ENCODE results near the gene RAD51.

Gene RAD51

DNA sequence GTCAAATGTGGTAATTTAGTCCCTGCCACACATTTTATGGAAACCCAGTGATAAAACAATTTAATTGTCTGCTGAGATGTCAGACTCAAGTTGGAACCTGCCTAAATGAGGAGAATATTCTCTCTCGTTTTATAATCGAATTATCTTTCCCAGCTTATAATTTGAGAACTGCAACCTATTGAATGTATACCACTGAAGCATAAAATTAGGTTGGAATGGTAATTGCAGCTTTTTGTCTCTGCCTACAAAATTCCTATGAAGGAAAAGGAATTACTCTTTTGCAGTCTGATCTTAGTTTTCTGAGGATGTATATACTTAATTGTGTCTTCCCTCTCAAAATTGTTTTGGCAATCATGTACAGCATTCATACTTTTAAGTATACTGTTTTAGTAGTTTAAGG lies 28.9 kb downstream of the RAD51 start:
- no peak for DNase-seq

DNA sequence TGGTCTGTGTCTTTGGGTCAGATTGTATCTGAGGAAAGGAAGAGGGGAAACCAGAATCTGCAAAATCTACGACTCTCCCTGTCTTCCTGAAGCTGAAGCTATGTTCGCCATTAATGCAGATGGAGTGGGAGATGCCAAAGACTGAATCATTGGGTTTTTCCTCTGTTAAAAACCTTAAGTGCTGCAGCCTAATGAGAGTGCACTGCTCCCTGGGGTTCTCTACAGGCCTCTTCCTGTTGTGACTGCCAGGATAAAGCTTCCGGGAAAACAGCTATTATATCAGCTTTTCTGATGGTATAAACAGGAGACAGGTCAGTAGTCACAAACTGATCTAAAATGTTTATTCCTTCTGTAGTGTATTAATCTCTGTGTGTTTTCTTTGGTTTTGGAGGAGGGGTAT lies 36.1 kb downstream of the RAD51 start:
- DNase-seq, result no peak

DNA sequence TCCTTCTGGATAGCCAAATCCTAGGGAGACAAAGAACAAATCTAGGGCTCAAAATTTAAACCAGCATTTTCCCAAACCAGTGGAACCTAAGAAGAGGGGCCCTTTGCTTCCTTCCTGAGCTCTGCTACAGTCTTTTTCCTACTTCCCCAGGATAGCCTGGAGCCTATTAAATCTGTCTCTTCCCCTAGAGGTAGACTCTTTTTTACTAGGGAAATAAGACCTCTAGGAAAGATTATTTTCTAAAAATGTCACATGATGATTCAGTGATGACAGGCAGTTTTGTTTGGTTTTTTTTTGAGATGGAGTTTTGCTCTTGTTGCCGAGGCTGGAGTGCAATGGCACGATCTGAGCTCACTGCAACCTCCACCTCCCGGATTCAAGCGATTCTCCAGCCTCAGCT lies 41.6 kb downstream of the RAD51 start:
- DNase-seq, result no peak

DNA sequence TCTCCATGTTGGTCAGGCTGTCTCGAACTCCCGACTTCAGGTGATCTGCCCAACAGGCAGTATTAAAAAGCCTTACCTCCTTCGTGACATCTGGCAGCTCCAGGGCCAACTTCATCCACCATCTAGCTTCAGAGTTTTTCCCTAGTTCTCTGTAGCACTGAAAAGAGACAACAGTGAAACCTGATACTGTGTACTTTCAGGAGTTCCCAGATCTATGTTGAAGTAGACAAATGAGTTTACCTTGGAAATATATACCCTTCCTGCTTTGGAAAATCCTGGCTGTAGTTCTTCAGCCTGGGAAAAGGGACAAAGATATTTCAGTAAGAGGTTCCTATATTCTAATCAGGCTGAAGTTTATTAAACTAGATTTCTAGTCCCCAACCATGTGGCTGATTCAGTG lies 42.1 kb downstream of the RAD51 start:
- no peak for DNase-seq

DNA sequence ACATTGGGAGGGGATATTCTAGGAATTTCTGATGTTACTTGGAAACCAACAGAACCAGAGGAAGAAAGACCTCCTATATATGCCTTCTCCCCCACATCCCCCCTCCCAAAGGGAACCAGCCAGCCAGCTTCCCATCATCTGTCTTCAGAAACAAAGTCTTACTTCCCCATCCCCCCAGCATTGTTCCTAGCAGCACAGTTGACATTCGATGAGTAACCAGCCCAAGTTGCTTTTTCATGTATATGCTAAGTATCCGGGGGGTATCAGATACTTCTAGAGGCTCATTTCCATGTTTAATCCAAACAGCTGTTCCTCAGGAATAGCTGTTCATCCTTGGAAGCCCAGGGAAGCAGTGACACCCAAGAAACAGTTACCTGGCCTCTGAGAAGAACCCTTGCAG lies 44.1 kb downstream of the RAD51 start:
- no peak for DNase-seq

DNA sequence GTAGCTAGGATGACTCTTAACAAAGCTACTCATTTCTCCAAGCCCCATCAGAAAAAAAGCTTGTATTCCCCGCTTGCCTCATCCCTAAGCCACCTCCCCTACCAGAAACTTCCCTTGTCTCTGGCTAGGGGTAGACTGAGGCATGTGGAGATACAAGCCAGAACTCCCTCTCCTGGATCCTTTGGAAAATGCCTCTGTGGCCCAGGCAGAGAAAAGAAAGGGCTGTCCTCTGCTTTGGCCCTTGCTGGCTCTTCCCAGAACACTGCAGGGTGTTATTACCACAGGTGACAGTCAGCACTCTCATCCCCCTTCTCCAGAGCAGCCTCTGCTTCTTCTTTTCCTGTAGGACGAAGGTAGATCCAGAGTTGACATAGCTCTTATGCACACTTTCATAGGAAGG lies 44.9 kb downstream of the RAD51 start:
- no peak for DNase-seq

DNA sequence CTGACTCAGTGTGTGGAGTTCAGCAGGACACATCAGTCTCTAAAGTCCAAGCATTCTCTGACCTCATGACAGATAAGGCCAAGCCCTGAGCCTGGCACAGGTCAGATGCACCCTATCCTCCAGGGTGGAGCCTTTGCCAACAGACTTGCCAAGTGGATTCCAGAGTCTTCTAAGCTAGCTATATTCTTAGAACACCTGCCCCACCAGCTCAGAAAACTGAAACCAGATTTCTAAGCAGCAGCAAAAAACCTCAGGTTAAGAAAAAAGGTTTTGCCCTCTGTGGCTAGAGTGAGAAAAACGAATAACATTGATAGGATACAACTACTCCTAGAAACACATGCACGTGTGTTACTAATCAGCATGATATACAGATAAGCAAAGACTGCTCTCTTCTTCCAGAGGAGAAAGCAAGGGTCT lies 48.5 kb downstream of the RAD51 start:
- no peak for DNase-seq

DNA sequence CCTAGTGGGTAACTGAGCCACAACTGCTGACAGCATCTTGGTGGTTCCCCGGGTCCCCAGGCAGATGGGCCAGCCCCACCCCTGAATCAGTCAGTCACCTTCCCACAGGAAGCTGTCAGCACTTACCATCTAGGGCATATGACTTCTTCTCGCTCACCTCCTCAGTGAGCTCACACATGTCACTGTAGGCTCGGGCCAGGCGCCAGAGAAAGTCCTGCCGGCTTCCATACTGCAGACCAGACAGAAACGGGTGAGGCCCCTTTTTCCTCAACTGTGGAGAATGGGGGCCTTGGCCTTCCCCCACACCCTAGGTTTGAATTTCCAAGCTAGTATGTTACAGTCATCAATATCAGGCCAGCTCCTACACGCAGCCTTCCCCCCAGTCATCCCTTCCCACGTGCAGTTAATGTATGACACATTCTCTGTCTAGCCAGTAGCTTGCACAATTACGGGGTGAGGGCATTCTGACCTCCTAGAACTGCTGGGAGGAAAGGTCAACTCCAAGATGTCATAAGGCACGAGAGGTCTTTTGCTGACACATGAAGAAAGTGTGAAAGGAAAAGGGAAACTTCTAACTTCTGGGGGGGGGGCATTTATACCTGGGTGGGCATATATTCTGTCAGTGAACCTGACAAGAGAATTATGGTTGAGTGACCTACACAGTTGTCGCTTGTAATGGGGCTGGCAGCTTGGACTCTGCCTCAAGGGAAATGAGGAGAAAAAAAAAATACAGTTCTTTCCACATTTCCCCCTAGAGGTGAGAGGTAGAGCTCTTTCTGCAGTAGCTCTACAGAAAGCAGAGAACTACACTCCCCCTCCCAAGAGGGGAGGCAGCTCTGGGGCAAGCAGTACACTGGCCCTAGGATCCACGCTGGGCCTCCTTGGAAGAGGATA lies 49.2 kb downstream of the RAD51 start:
- DNase-seq, result no peak

DNA sequence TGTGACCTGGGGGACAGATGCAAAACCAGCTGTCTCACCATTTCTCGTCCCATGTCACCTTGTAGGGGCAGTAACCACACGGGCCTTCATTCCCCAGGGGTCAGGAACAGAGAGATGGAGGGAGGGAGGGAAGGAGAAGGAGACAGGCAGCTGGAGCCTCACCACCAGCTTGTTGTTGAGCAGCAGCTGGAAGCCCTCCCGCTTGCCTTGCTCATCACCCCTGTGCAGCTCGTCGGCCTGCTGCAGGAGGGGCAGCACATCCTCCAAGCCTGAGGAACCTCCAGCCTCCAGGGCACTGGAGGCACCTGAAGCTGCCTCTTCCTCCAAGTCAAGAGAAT lies 49.8 kb downstream of the RAD51 start:
- no peak for DNase-seq

DNA sequence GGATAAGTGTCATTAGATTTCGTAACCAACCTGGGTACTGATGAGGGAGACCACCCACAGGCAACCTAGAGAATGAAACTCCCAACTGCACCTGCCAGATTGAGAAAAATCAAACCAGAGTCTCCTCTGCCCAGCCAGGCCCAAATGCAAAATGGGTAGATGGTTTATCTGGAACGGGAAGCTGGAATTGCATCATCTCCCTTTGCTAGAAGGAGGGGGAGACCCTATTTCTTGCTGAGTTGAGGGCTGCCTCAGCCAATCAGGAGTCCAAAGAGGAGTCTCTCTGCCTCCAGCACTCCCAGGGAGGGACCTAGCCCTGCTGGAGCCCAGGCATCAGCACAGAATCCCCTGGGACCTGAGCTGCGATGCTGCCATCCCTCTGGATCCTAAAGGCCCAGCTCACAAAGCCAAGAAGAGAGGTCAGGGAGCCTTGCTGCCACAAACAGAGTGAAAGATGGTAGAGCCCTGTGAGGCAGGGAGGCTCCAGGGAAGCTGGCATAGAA lies 52.0 kb downstream of the RAD51 start:
- no peak for DNase-seq

DNA sequence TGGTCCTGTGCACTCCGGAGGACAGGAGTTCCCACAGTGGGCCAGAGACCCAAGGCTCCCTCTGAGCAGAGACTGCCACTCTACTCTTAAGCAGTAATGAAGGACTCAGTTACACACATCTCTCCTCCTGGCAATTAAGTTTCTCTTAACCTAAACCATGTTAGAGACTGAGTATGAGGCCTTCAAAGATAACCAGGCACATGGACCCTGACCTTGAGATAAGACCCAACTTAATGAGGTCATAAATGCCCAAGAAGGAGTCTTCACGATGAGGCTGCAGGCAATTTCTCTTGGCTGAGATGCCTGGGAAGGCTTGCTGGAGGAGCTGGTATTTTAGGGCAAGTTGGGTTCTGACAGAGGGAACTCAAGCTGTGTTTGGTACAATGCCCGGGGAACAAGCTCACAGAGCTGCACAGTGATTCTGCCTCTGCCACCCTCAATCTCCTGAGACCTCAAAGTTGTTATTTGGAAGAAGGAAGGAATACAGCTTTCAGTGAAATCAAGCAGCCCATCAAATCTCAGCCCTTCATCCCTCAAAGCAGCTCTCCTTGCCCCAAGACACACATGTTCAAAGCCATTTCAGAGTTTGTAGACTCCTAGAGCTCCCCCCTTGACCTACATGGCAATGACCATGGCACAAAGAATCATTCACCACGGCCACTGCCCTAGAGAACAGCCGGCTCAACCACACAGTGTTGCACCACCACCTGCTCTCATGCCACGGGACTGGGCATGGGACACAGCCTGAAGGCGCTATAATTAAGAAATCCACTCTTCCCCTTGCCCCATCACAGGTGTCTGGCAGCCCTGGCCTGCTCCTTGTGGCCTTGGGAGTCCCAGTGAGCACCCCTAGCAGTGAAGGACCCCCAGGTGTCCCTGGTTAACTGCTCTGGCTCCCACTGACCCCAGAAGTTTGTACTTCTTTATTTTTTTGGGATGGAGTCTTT lies 53.0 kb downstream of the RAD51 start:
- DNase-seq, result no peak

DNA sequence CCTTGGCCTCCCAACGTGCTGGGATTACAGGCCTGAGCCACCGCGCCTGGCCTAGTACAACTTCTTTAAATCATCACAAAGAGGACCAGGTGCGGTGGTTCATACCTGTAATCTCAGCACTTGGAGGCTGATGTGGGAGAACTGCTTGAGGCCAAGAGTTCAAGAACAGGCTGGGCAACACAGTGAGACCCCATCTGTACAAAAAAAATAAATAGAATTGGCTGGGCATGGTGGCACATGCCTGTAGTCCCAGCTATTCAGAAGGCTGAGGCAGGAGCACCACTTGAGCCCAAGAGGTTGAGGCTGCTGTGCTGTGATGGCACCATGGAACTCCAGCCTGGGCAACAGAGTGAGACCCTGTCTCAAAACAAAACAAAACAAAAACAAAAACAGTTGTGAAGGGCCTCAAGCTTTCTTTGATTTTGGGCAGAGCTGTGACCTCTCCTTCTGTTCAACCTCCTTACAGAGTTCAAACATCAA lies 54.2 kb downstream of the RAD51 start:
- no peak for DNase-seq

DNA sequence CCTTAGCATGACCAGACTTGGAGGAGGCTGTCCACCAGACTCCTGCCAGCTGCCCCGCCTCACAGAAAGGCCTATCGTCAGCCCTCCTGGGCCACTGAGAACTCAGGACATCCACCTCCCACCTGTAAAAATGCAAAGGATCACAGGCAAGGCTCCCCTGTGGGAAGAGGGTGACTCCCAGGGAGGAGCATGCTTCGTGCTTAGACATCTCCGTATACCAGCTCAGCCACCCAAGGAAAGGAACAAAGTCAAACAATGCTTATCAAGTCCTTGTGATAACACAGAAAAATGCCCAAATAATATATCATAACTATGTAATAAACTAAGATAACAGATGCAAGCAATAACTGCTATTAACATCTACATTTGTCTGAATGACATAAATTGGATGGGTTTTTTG lies 55.9 kb downstream of the RAD51 start:
- no peak for DNase-seq

DNA sequence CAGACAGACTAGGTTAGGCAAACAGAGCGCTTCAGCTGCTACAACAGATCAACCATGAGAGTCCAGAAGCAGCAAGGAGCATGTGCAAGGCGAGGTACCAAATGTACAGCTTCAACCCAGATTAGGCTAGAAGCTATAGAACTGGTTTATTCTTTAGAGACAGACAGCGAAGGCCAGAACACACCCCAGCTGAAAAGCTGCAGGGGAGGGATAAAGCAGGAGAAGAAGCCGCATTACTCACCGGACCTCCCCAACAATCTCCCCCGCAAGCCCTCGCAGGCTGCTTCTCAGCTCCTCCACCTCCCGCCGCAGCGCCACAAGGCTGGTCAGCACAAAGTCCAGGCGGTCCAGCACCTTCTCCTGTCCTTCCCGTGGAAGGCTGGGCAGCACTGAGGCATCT lies 56.8 kb downstream of the RAD51 start:
- no peak for DNase-seq

DNA sequence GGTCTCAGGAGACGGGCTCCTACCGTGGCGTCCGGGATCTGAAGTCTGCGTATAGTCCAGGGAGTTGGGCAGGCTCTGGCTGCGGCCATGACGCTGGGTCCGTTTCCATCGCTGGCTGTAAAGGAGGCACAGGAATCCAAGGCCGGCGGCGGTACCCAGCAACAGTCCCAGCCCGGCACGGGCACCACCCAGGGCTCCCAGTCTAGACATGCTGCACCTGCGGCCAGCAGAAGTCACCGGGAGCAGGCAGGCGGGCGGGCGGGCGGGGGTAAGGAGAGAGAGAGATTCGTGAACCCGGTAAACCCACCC lies 59.6 kb downstream of the RAD51 start:
- DNase-seq, result no peak

DNA sequence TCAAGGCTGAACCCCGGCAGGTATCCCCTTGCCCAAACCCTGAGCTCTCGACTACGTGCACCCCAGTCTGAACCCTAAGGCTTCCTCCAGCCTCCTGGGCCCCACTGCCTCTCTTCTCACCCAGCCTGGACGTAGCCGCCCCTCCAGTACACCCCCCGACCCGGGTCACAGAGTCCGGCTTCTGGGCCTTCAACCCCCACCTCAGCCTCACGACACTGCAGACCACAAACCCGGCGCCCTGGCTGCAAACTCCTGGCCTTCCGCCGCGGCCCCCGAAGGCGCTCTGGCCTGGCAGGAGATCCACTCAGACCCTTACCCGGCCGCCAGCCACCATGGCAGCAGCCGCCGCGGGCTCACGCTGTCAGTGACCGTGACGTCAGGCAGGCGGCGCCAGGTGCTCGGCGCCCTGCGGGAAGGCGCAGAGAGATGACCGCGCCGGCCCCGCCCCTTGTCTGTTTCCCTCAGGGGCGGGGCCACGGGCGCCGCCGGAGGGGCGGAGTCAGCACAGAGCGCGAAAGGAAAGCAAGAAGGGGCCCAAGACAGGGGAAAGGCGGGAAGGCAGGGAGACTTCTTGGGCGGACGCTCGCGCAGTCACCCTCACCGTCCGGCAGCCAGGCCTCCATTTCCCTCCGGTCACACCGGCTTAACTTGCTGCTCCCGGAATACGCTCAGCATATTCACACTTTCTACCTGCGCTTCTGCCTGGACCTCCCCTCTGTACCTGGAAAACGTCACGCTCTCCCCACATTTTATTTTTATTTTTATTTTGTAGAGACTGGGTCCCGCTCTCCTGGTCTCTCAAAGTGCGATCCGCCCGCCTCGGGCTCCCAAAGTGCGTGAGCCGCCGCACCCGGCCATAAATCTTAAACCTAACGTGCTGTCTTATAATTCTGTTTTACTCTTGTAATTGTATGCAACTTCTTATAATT lies 60.2 kb downstream of the RAD51 start, which contains the start of gene RMDN3:
RMDN3 (minus strand) TSS at position 372 of the 929 bp plus-strand sequence. CDS start 471 bp downstream, outside the sequence.
- peak; percentile 96 for DNase-seq

DNA sequence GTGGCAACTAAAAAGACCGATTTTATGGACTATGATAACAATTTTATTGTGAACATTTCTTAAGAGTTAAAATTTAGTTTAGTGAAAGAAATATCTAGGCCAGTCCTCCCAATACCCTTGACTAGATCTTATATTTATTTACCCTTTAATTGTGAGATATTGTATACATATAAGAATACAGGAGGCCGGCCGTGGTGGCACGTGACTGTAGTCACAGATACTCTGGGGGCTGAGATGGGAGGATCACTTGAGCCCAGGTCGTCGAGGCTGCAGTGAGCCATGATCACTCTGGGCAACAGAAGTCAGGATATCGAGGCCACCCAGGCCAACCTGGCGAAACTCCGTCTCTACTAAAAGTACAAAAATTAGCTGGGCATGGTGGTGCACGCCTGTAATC lies 60.8 kb downstream of the RAD51 start:
- no peak for DNase-seq

DNA sequence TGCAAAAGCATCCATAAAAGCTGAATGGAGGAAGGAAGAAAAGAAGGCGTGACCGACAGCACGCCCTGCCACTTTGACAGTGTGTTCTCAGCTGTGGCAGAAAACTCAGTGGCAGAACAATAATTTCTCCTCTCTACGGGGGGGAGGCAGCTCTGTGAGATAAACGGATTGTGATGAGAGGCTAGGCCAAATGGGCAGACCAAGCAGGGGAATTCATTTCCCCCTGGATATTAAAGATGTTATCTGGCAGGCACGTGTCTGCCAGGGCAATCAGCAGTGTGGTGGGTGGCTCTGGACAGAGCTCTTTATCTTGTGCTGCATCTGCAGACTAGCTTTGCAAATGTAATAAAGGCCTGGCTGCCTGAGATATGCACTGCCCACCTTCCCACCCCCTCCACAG lies 62.0 kb downstream of the RAD51 start:
- no peak for DNase-seq

DNA sequence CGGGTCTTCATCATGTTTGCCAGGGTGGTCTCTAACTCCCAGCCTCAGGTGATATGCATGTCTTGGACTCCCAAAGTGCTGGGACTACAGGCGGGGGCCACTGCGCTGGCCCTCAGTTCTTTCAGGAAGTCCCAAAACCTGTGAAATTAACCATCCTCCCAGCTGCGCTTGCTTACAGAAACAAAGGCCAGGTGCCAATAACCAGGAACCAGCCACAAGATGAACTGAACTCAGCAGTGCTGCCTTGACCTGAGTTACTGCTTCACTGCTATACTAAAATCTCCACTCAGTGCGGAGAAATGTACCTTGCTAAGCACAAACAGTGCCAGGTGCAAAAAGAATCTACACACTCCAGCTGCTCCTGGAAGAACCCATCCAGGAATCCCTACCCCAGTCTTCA lies 65.0 kb downstream of the RAD51 start:
- DNase-seq, result no peak

DNA sequence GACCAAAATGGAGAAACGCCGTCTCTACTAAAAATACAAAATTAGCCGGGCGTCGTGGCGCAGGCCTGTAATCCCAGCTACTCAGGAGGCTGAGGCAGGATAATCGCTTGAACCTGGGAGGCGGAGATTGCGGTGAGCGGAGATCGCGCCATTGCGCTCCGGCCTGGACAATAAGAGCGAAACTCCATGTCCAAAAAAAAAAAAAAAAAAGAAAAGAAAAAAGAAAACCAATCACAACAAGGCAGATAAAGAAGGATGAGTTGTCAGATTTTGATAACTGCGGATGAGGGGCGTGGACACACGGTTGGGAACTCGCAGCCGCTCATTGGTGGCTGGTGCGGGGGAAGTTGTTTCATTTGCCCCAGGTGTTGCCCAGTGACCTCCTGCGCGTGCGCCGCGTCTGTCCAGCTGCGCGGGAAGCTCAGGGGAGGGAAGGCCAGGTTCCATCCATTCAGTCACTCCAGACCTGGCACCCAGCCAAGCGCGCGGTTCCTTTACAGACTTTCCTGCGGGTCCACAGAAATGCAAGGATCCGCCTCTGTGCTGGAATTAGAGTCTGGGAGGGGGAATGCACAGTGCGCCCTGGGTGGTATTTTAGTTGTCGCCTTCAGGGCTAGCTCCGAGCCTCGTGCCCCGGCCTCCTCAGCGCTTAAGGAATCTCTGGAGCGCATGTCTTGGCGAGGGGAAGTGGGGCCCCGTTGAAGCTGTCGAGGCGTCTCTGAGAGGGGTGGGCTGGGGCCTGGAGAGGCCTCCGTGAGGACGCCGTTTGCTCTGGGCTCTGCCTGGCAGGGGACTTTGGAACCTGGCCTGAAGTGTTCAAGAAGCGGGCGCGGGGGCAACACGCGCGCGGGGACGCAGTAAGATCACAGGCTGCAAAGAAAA lies 68.2 kb downstream of the RAD51 start:
- DNase-seq, result peak; percentile 60

DNA sequence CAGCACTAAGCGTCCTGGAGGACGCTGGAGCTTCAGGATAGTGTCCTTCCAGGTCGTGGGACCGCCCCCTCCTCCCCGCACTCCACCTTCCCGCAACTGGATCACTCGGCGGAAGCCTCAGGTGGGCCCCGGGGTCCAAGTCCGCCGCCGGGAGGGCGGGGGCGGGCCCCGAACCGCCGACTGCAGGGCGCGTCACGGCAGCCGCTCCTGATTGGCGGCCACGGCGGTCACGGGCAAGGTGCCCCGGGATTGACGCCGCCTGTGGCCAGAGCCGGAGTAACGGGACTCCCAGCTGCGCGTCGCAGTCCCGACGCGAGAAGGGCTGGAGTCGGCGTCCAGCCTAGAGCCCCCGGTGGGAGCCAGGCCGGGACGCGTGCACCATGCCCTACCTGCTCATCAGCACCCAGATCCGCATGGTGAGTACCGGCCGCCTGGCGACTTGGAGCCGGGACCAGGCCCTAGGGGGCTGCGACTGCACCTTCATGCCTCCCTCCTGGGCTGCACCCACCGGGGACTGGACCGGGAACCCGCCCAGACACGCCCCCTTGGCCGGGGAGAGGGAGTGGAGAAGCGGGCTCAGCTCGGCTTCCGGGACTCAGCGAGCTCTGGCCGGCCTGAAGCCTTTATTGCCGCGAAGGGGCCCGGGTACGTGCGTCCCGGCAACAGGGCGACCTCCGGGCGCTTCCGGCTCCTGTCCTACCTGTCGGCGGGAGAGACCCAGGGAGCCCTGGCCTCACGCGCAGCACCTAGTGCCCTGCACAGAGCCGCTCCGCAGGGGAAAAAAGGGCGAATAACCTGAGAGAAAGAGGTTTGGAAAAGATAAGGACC lies 69.0 kb downstream of the RAD51 start, which contains the start of gene GCHFR:
GCHFR (plus strand) TSS at position 268 of the 828 bp plus-strand sequence; CDS start at position 381, 113 bp downstream.
- DNase-seq, result peak; percentile 70
